Hepatocyte (in vitro differentiated cells): ENCODE results near the gene SLC2A10.

Experiments
- EZH2phosphoT487 ChIP-seq: fragments of 200-600 bp; sonication (generic); IDR thresholded peaks from one replicate; pipeline ENCODE4 v1.6.1; 2018; ENCODE audit warnings: antibody characterized with exemption, mild to moderate bottlenecking, low read depth, moderate library complexity; ENCODE audit not compliant: unreplicated experiment, severe bottlenecking
- TF ChIP-seq, protein P1 (sequence below): fragments of 200-600 bp; sonication (generic); IDR thresholded peaks from 2 replicates; pipeline ENCODE4 v1.5.1; 2016; ENCODE audit warnings: antibody characterized with exemption, mild to moderate bottlenecking; ENCODE audit not compliant: poor library complexity

DNA sequence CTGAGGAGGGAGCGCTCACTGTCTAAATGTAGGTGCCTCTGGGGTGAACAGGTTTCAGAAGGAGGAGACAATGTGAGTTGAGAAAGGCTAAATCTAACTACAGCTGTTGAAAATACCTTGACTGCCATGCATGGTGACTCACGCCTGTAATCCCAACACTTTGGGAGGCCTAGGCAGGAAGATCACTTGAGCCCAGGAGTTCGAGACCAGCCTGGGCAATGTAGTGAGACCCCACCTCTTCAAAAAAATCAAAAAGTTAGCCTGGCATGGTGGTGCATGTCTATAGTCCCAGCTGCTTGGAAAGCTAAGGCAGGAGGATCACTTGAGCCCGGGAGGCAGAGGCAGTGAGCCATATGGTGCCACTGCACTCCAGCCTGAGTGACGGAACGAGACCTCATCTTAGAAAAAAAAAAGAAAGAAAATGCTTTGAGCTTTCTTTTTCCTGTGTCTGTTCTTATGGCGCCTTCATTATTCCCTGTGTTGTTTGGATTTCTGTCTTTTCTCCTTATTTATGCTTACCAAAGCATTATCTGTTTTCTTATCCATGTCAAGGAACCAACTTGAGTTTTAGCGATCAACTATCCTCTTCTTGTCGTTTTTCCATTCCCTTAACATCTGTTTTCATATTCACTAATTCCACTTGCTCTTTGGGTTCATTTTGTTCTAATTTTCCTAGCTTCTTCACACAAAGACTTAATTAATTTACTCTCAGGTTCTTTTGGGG is 8.5 kb downstream of the SLC2A10 start:
- TF ChIP-seq, protein P1, sequence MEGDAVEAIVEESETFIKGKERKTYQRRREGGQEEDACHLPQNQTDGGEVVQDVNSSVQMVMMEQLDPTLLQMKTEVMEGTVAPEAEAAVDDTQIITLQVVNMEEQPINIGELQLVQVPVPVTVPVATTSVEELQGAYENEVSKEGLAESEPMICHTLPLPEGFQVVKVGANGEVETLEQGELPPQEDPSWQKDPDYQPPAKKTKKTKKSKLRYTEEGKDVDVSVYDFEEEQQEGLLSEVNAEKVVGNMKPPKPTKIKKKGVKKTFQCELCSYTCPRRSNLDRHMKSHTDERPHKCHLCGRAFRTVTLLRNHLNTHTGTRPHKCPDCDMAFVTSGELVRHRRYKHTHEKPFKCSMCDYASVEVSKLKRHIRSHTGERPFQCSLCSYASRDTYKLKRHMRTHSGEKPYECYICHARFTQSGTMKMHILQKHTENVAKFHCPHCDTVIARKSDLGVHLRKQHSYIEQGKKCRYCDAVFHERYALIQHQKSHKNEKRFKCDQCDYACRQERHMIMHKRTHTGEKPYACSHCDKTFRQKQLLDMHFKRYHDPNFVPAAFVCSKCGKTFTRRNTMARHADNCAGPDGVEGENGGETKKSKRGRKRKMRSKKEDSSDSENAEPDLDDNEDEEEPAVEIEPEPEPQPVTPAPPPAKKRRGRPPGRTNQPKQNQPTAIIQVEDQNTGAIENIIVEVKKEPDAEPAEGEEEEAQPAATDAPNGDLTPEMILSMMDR = no peak
- no peak for TF ChIP-seq EZH2phosphoT487
